Measurements from ENCODE around the gene ZNF37A.

Gene ZNF37A

DNA sequence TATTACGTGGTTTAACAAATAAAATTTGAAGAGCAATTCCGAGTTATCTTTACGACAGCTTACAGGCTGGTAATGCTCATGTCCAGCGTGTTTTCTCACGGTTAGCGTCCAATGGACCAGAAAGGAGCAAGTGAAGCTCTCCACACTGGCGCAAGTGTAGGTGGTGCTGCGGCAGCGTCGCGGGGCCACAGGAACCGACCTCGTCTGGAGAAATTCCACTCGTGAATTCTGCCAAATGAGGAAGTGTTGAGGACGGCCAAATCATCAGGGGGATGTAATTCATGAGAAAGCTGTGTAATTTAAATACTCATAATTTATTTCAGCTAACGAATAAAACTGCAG is 350 bp upstream of the ZNF37A start:
- Histone ChIP-seq H3K4me3 (ENCODE audit: low read depth, low read length) (peak overlapping the region; percentile 61), H3K4me1 (ENCODE audit: control insufficient read depth, insufficient read depth, low read length) (no peaks in the 10 kb centered on the region), H3K36me3 (ENCODE audit: control insufficient read depth, insufficient read depth, low read length) (no peaks in the 10 kb centered on the region), H3K27ac (ENCODE audit: low read depth, low read length) (no peak overlapping the region), H3K9ac (ENCODE audit: low read depth, low read length) (no peak overlapping the region), H3K27me3 (ENCODE audit: control insufficient read depth, insufficient read depth, low read length) (no peaks in the 10 kb centered on the region), H3K9me3 (ENCODE audit: control insufficient read depth, insufficient read depth, low read length) (peaks cover 63% of the 10 kb centered on the region)

DNA sequence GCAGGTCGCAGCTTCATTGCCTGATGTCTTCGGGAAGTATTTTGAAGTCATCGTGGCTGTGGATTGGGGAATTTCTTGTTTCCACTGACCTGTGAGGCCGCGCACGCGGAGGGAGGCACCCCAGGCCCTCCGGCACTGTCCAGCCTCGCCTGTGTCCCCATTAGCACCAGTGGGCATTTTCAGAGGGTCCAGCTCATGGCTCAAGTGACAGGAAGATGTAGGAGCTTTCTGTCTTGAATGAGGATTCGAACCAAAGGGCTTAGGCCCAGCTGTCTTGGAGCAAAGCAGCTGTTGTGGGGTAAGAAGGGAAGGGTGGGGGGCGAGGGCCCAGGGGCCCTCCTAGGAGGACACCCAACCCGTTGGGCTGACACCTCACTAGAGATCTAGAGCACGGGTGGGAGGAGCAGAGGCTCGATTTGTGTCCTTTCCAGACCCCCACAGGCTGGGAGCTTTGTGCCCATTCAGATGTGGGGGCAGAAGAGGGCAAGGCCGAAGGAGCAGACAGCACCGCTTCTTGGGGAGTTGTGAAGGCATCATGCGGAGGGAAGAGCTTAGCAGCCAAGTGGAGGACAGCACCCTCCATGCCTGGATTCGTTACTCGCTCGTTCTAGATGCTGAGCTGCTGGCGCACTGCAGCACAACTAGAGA is 914 bp downstream of the ZNF37A start:
- Histone ChIP-seq H3K4me3 (ENCODE audit: low read depth, low read length) (peak overlapping the region; percentile 61), H3K27me3 (ENCODE audit: control insufficient read depth, insufficient read depth, low read length) (no peaks in the 10 kb centered on the region), H3K9me3 (ENCODE audit: control insufficient read depth, insufficient read depth, low read length) (peaks cover 65% of the 10 kb centered on the region), H3K27ac (ENCODE audit: low read depth, low read length) (no peak overlapping the region), H3K4me1 (ENCODE audit: control insufficient read depth, insufficient read depth, low read length) (no peaks in the 10 kb centered on the region), H3K9ac (ENCODE audit: low read depth, low read length) (no peak overlapping the region), H3K36me3 (ENCODE audit: control insufficient read depth, insufficient read depth, low read length) (no peaks in the 10 kb centered on the region)

DNA sequence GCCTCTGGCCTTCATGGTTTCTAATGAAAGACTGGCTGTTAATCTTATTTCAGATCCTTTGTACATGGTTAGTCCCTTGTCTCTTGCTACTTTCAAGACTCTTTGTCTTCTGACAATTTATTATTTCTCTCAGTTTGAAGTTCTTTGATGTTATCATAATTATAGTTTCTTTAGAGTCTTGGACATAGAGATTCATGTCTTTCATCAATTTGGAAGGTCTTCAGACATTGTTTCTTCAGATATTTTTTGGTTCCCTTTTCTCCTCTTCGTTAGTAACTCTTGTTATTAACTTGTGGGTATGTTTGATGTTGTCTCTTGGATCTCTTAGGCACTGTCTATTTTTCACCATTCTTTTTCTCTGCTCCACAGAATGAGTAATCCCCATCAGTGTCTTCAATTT is 8.7 kb downstream of the ZNF37A start:
- Histone ChIP-seq H3K9me3 (ENCODE audit: control insufficient read depth, insufficient read depth, low read length) (peaks cover 83% of the 10 kb centered on the region), H3K4me1 (ENCODE audit: control insufficient read depth, insufficient read depth, low read length) (no peaks in the 10 kb centered on the region), H3K9ac (ENCODE audit: low read depth, low read length) (no peak overlapping the region), H3K36me3 (ENCODE audit: control insufficient read depth, insufficient read depth, low read length) (no peaks in the 10 kb centered on the region), H3K27me3 (ENCODE audit: control insufficient read depth, insufficient read depth, low read length) (no peaks in the 10 kb centered on the region), H3K27ac (ENCODE audit: low read depth, low read length) (no peak overlapping the region), H3K4me3 (ENCODE audit: low read depth, low read length) (no peak overlapping the region)

DNA sequence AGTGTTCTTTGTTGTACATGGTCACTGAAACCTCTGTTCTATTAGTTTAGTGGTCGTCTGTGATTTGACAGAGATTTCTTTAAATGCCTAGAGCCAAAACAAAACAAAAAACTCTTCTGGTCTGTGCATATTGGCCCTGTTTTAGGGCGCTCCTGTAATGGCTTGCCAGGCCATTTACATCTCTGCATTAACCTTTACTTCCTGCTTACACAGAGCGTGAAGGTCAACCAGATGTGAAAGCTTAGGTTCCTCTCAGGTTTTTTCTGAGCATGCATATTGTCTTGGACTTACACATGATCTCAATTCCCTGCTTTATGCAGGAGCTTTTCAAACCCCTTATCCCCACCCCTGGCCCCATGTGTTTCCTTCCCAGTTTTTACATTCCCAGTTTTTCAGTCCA is 9.6 kb downstream of the ZNF37A start:
- Histone ChIP-seq H3K9ac (ENCODE audit: low read depth, low read length) (no peak overlapping the region), H3K27me3 (ENCODE audit: control insufficient read depth, insufficient read depth, low read length) (no peaks in the 10 kb centered on the region), H3K4me3 (ENCODE audit: low read depth, low read length) (no peak overlapping the region), H3K36me3 (ENCODE audit: control insufficient read depth, insufficient read depth, low read length) (no peaks in the 10 kb centered on the region), H3K27ac (ENCODE audit: low read depth, low read length) (no peak overlapping the region), H3K9me3 (ENCODE audit: control insufficient read depth, insufficient read depth, low read length) (peaks cover 80% of the 10 kb centered on the region), H3K4me1 (ENCODE audit: control insufficient read depth, insufficient read depth, low read length) (no peaks in the 10 kb centered on the region)

DNA sequence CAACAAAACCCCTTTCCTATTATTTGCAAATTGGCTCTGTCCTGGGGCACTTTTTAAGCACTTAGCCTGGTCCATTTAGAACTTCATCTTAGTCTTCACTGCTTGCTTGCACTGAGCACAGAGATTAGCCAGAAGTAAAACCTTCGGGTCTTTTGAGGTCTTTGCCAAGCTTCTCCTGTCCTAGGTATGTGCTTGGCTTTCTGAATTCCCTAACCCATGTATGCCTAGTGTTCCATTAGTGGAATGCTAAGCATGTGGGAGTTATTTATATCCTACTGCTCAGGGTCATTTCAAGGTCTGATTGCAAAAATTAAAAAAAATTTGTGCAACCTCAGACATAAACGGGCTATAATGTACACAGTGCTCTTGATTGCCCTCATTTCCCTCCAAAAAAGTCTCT is 18.0 kb downstream of the ZNF37A start:
- no peaks in the 10 kb centered on the region for H3K36me3 ChIP-seq (ENCODE audit: control insufficient read depth, insufficient read depth, low read length)
- H3K27ac ChIP-seq (ENCODE audit: low read depth, low read length), result no peak overlapping the region
- no peak overlapping the region for H3K4me3 ChIP-seq (ENCODE audit: low read depth, low read length)
- no peak overlapping the region for H3K9ac ChIP-seq (ENCODE audit: low read depth, low read length)
- H3K4me1 ChIP-seq (ENCODE audit: control insufficient read depth, insufficient read depth, low read length), result no peaks in the 10 kb centered on the region
- no peaks in the 10 kb centered on the region for H3K27me3 ChIP-seq (ENCODE audit: control insufficient read depth, insufficient read depth, low read length)
- peaks cover 56% of the 10 kb centered on the region for H3K9me3 ChIP-seq (ENCODE audit: control insufficient read depth, insufficient read depth, low read length)

DNA sequence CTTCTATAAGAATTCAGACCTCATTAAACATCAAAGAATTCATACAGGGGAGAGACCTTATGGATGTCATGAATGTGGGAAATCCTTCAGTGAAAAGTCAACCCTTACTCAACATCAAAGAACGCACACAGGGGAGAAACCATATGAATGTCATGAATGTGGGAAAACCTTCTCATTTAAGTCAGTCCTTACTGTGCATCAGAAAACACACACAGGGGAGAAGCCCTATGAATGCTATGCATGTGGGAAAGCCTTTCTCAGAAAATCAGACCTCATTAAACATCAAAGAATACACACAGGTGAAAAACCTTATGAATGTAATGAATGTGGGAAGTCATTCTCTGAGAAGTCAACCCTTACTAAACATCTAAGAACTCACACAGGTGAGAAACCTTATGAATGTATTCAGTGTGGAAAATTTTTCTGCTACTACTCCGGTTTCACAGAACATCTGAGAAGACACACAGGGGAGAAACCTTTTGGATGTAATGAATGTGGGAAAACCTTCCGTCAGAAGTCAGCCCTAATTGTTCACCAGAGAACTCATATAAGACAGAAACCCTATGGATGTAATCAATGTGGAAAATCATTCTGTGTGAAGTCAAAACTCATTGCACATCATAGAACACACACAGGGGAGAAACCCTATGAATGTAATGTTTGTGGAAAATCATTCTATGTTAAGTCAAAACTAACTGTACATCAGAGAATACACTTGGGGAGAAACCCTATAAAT is 24.1 kb downstream of the ZNF37A start:
- no peak overlapping the region for H3K4me3 ChIP-seq (ENCODE audit: low read depth, low read length)
- no peaks in the 10 kb centered on the region for H3K27me3 ChIP-seq (ENCODE audit: control insufficient read depth, insufficient read depth, low read length)
- no peaks in the 10 kb centered on the region for H3K36me3 ChIP-seq (ENCODE audit: control insufficient read depth, insufficient read depth, low read length)
- no peak overlapping the region for H3K9ac ChIP-seq (ENCODE audit: low read depth, low read length)
- H3K9me3 ChIP-seq (ENCODE audit: control insufficient read depth, insufficient read depth, low read length), result peaks cover 95% of the 10 kb centered on the region
- H3K4me1 ChIP-seq (ENCODE audit: control insufficient read depth, insufficient read depth, low read length), result no peaks in the 10 kb centered on the region
- H3K27ac ChIP-seq (ENCODE audit: low read depth, low read length), result no peak overlapping the region

DNA sequence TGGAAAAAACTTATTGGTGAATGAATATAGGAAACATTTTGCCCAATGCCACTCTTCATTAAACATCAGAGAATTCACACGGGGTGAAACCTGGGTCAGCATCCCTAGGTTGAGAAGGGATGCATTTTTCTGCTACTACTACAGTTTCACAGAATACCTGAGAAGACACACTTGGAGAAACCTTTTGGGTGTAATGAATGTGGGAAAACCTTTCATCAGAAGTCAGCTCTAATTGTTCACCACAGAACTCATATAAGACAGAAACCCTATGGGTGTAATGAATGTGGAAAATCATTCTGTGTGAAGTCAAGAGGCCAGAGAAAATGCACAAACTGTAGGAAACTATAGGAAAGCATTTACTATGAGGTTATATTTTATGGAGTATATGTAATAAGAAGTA is 24.9 kb downstream of the ZNF37A start:
- no peaks in the 10 kb centered on the region for H3K36me3 ChIP-seq (ENCODE audit: control insufficient read depth, insufficient read depth, low read length)
- peaks cover 97% of the 10 kb centered on the region for H3K9me3 ChIP-seq (ENCODE audit: control insufficient read depth, insufficient read depth, low read length)

DNA sequence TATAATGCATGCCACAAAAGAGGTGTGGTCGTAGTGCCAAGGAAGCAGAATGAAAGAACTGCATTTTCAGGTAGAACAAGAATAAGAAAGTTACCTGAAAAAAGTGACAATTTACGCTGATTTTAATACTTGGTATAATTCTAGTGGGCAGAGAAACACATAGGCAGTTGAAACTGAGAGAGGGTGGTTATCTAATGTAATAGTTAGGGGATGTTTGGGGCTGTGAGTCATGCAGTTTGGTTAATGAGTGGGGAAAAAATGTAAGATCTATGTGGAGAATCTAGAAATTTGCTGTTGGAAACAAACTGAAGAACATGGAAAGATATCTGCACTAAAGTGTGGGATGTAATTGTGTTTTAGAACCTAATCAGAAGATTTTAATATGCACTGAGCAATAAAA is 33.7 kb downstream of the ZNF37A start:
- no peak overlapping the region for H3K4me3 ChIP-seq (ENCODE audit: low read depth, low read length)
- no peak overlapping the region for H3K9ac ChIP-seq (ENCODE audit: low read depth, low read length)
- no peaks in the 10 kb centered on the region for H3K36me3 ChIP-seq (ENCODE audit: control insufficient read depth, insufficient read depth, low read length)
- H3K27me3 ChIP-seq (ENCODE audit: control insufficient read depth, insufficient read depth, low read length), result no peaks in the 10 kb centered on the region
- H3K27ac ChIP-seq (ENCODE audit: low read depth, low read length), result no peak overlapping the region
- H3K4me1 ChIP-seq (ENCODE audit: control insufficient read depth, insufficient read depth, low read length), result no peaks in the 10 kb centered on the region
- H3K9me3 ChIP-seq (ENCODE audit: control insufficient read depth, insufficient read depth, low read length), result peaks cover 91% of the 10 kb centered on the region

More for the DNA sequence above, 24.9 kb downstream of the ZNF37A start:
- H3K9ac ChIP-seq (ENCODE audit: low read depth, low read length), result no peak overlapping the region
- H3K4me1 ChIP-seq (ENCODE audit: control insufficient read depth, insufficient read depth, low read length), result no peaks in the 10 kb centered on the region
- H3K27me3 ChIP-seq (ENCODE audit: control insufficient read depth, insufficient read depth, low read length), result no peaks in the 10 kb centered on the region
- no peak overlapping the region for H3K27ac ChIP-seq (ENCODE audit: low read depth, low read length)
- H3K4me3 ChIP-seq (ENCODE audit: low read depth, low read length), result no peak overlapping the region

DNA sequence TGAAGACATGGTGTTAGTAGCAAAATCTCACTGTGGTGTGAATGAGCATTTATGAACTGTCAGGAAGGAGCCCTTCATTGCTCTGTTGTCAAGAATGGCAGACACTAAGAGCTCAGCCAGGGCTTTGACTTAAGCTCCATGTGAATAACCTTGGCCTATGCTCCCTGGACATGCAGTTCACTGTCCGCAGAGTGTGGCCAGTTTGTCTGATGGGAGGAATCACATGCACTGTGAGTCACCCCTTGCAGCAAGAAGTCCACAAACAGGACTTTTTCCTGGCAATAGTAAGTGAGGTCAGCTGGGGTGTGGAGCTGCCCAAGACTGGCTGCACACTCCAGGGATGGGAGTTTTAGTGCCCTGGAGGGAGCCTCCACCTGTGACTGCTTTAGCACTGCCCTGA is 49.5 kb downstream of the ZNF37A start:
- Histone ChIP-seq H3K36me3 (ENCODE audit: control insufficient read depth, insufficient read depth, low read length) (no peaks in the 10 kb centered on the region), H3K27me3 (ENCODE audit: control insufficient read depth, insufficient read depth, low read length) (no peaks in the 10 kb centered on the region), H3K27ac (ENCODE audit: low read depth, low read length) (no peak overlapping the region), H3K4me3 (ENCODE audit: low read depth, low read length) (no peak overlapping the region), H3K9ac (ENCODE audit: low read depth, low read length) (no peak overlapping the region), H3K4me1 (ENCODE audit: control insufficient read depth, insufficient read depth, low read length) (no peaks in the 10 kb centered on the region), H3K9me3 (ENCODE audit: control insufficient read depth, insufficient read depth, low read length) (peaks cover 93% of the 10 kb centered on the region)

DNA sequence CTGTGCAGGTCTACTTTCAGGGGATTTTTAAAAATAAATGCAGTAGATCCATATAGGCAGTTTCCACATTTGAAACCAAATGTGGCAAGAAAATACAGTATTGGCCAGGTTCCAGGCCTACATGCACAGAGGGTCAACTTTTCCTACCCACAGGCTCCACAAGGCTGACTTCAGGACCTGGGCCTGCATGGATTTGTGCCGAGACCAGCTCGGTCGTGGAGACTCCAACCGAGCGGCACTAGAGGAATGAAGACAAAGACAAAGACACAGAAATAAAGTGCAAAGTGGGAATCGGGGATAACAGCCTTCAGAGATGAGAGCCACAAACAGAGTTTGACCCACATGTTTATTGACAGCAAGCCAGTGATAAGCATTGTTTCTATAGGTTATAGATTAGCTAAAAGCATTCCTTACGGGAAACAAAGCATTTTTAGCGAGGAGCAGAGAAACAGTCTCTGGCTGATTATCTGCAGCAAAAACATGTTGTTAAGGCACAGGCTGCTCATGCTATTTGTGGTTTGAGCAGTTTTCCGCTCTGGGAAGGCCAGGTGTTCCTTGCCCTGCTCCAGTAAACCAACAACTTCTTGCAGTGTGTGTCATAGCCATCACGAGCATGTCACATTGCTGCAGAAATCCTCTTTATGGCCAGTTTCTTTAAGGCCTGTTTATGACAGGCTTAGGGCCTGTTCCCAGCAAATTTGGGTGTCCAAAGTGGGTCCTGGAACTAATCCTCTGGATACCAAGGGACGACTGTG is 52.6 kb downstream of the ZNF37A start:
- Histone ChIP-seq H3K4me3 (ENCODE audit: low read depth, low read length) (no peak overlapping the region), H3K9me3 (ENCODE audit: control insufficient read depth, insufficient read depth, low read length) (peaks cover 91% of the 10 kb centered on the region), H3K9ac (ENCODE audit: low read depth, low read length) (no peak overlapping the region), H3K27ac (ENCODE audit: low read depth, low read length) (no peak overlapping the region), H3K27me3 (ENCODE audit: control insufficient read depth, insufficient read depth, low read length) (no peaks in the 10 kb centered on the region), H3K36me3 (ENCODE audit: control insufficient read depth, insufficient read depth, low read length) (no peaks in the 10 kb centered on the region), H3K4me1 (ENCODE audit: control insufficient read depth, insufficient read depth, low read length) (no peaks in the 10 kb centered on the region)

DNA sequence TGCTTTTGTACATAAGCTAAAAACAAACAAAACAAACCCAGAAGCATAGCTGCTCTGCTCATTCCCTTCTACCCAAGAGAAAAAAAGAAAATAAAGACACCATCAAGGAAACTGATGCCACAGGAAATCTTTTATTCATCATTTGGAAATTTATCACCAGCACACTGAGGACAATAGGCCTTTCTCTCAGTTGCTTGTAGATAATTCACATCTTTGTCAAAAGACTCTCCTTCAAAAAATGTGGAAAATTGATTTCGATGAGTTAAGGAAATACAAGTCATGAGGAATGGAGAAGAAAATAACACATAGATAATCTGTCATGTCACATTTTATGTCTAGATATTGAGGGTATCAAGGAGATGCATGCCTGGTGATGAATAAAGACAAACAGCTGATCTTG is 53.5 kb downstream of the ZNF37A start:
- no peaks in the 10 kb centered on the region for H3K4me1 ChIP-seq (ENCODE audit: control insufficient read depth, insufficient read depth, low read length)
- H3K36me3 ChIP-seq (ENCODE audit: control insufficient read depth, insufficient read depth, low read length), result no peaks in the 10 kb centered on the region
- H3K27ac ChIP-seq (ENCODE audit: low read depth, low read length), result no peak overlapping the region
- peaks cover 91% of the 10 kb centered on the region for H3K9me3 ChIP-seq (ENCODE audit: control insufficient read depth, insufficient read depth, low read length)
- H3K9ac ChIP-seq (ENCODE audit: low read depth, low read length), result no peak overlapping the region
- no peak overlapping the region for H3K4me3 ChIP-seq (ENCODE audit: low read depth, low read length)
- H3K27me3 ChIP-seq (ENCODE audit: control insufficient read depth, insufficient read depth, low read length), result no peaks in the 10 kb centered on the region
